Type B pancreatic cell (in vitro differentiated cells): ENCODE measurements around the gene PPP2R2B. TPM values are rescaled to one million over a fixed set of nuclear protein-coding genes. Genes with fewer than 3 reads are reported as not detected.

ENCODE experiments used
- DNase-seq: peaks from one replicate; pipeline ENCODE4 v3.0.0; 2021; ENCODE audit warnings: mixed read lengths; ENCODE audit not compliant: unreplicated experiment; ENCODE audit errors: extremely low spot score
- H3K27ac Mint-ChIP-seq: 2 replicates; pipeline ENCODE4 v1.8.0; 2021; ENCODE audit warnings: mild to moderate bottlenecking, mixed read lengths
- H3K27me3 Mint-ChIP-seq: 2 replicates; pipeline ENCODE4 v1.8.0; 2021; ENCODE audit warnings: mixed read lengths
- H3K36me3 Mint-ChIP-seq: 2 replicates; pipeline ENCODE4 v1.8.0; 2021; ENCODE audit warnings: mixed read lengths
- H3K4me1 Mint-ChIP-seq: one replicate; pipeline ENCODE4 v1.8.0; 2021; ENCODE audit warnings: mixed read lengths; ENCODE audit not compliant: unreplicated experiment
- H3K4me3 Mint-ChIP-seq: 2 replicates; pipeline ENCODE4 v1.8.0; 2021; ENCODE audit warnings: mild to moderate bottlenecking, mixed read lengths
- H3K9me3 Mint-ChIP-seq: 2 replicates; pipeline ENCODE4 v1.8.0; 2021; ENCODE audit warnings: mixed read lengths
- total RNA-seq: library from RNA; stranded (reverse); gene quantifications from 2 replicates; pipeline ENCODE4 v1.2.1, GENCODE V29; 2021; ENCODE audit warnings: low replicate concordance
- TF ChIP-seq, protein P1 (sequence below): fragments of 200-600 bp; sonication (generic); conservative IDR thresholded peaks from 2 replicates; pipeline ENCODE4 v1.5.0; 2021; ENCODE audit warnings: antibody characterized with exemption, mild to moderate bottlenecking

Gene PPP2R2B
- total RNA-seq, 1 donor from 2014 or later, result 29.1 TPM

DNA sequence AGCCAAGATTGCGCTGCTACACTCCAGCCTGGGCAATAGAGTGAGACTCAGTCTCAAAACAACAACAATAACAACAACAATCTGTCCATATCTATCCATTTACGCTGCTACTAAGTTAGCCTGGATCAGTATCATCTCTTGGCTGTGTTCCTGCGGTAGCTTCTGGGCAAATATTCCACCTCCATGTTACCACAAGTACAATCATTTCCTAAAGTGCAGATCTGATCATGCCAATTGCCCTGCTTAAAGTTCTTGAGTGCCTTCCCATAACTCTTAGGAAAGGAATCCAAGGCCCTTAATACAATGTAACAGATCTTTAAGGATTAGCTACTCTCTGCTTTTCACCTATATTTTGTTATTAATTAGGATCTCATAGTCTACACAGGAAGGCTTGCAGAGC, 15.4 kb upstream of the PPP2R2B start:
- Mint-ChIP-seq H3K4me3 (no peak overlapping the region), H3K27me3 (no peaks in the 10 kb centered on the region), H3K27ac (no peak overlapping the region), H3K9me3 (peaks cover 7% of the 10 kb centered on the region), H3K4me1 (peaks cover 15% of the 10 kb centered on the region), H3K36me3 (peaks cover 3% of the 10 kb centered on the region)
- TF ChIP-seq, protein P1, sequence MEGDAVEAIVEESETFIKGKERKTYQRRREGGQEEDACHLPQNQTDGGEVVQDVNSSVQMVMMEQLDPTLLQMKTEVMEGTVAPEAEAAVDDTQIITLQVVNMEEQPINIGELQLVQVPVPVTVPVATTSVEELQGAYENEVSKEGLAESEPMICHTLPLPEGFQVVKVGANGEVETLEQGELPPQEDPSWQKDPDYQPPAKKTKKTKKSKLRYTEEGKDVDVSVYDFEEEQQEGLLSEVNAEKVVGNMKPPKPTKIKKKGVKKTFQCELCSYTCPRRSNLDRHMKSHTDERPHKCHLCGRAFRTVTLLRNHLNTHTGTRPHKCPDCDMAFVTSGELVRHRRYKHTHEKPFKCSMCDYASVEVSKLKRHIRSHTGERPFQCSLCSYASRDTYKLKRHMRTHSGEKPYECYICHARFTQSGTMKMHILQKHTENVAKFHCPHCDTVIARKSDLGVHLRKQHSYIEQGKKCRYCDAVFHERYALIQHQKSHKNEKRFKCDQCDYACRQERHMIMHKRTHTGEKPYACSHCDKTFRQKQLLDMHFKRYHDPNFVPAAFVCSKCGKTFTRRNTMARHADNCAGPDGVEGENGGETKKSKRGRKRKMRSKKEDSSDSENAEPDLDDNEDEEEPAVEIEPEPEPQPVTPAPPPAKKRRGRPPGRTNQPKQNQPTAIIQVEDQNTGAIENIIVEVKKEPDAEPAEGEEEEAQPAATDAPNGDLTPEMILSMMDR, result no peak
- DNase-seq, result no peak

DNA sequence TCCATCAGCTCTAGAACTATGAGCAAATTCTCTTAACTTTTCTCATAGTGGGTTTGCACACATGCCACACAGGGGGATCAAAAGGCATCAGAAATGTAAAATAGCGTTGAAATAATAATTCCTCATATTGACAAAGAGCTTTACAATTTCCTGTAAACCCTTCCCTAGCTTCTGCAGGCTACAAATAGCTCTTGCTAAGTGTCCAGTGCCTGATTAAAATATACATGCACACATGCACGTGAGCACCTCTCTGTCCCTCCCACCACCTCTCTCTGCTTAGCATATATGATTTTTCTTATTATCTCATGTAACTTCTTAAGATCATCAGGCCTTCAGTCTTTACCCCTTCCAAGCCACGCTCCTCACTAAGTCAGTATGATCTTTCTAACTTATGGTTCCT, 13.7 kb upstream of the PPP2R2B start:
- Mint-ChIP-seq H3K4me3 (no peak overlapping the region), H3K4me1 (peaks cover 15% of the 10 kb centered on the region), H3K36me3 (peaks cover under 1% of the 10 kb centered on the region), H3K27ac (no peak overlapping the region), H3K27me3 (no peaks in the 10 kb centered on the region), H3K9me3 (peaks cover 4% of the 10 kb centered on the region)
- TF ChIP-seq, protein P1, result no peak
- DNase-seq, result no peak

DNA sequence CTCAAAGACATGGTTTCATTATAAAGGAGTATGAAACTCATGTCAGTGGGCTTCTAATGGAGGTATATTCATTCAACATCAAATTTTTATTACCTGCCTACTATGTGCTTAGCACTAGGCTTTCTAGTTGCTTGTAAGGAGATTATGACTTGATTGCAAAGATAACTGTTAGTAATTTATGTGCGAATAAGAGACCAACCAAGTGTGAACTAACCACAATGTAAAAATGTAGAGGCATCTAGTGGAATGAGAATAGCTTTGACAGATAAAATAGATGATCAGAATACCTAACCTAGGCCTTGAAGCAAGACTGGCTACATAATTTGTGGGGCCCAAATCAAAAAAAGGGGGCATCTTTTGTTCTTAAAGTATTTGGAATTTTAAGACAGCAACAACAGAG, 13.0 kb upstream of the PPP2R2B start:
- H3K9me3 Mint-ChIP-seq, result peaks cover 4% of the 10 kb centered on the region
- peaks cover 15% of the 10 kb centered on the region for H3K4me1 Mint-ChIP-seq
- TF ChIP-seq, protein P1, result no peak
- no peak overlapping the region for H3K4me3 Mint-ChIP-seq
- H3K27me3 Mint-ChIP-seq, result no peaks in the 10 kb centered on the region
- H3K36me3 Mint-ChIP-seq, result no peaks in the 10 kb centered on the region
- no peak for DNase-seq
- no peak overlapping the region for H3K27ac Mint-ChIP-seq

DNA sequence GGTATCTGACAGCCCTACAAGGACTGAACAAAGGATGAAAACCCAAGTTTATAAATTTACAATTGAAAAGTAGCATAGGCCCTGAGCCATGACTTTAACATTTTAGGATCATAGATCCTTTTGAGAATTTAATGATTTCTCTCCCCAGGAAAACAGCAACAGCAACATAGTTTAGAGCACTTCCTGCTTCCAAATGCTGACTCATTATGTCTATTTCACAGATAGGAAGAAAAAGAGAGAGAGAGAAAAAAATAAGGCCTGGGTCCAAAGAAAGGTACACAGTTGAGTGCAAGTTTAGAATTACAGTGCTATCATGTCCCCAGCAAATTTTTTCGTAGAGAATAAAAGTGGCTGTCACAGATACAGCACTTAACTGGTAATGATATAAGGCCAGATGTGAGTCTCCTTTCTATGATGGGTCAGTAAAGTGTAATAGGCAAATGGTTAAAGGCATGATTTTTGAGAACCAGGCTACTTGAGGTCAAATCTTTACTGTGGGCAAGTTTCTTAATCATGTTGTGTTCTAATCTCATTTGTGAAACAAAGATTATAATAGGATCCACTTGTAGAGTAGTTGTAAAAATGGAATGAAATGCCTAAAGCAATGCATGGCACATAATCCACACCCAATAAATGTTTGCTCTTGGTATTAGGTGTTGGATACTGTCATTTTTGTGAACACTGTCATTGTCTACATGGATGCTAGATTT, 12.3 kb upstream of the PPP2R2B start:
- DNase-seq, result no peak
- peaks cover 4% of the 10 kb centered on the region for H3K9me3 Mint-ChIP-seq
- H3K27ac Mint-ChIP-seq, result no peak overlapping the region
- TF ChIP-seq, protein P1, result no peak
- H3K4me3 Mint-ChIP-seq, result no peak overlapping the region
- no peaks in the 10 kb centered on the region for H3K27me3 Mint-ChIP-seq
- H3K4me1 Mint-ChIP-seq, result peaks cover 15% of the 10 kb centered on the region
- H3K36me3 Mint-ChIP-seq, result no peaks in the 10 kb centered on the region

DNA sequence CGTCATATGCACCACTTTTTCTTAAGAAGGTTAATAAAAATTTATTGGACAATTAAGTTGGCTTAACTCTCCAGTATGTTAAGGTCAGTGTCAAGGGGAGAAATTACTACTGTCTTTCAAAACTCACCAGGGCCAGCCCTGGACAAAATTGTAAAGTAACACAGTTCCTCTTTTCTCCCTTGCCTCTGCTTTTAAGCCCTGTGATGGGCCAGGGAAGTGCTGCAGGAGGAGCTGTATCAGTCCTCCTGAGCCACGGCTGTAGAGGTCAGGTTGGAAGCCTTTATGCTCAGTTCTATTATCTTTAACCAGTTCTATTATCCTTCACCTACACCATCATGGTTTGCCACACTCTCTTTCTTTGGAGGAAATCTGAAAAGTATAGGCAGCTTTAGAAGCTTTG, 11.5 kb upstream of the PPP2R2B start:
- no peak for DNase-seq
- TF ChIP-seq, protein P1, result no peak
- peaks cover 4% of the 10 kb centered on the region for H3K9me3 Mint-ChIP-seq
- H3K36me3 Mint-ChIP-seq, result no peaks in the 10 kb centered on the region
- no peak overlapping the region for H3K27ac Mint-ChIP-seq
- no peak overlapping the region for H3K4me3 Mint-ChIP-seq
- peaks cover 15% of the 10 kb centered on the region for H3K4me1 Mint-ChIP-seq
- no peaks in the 10 kb centered on the region for H3K27me3 Mint-ChIP-seq

DNA sequence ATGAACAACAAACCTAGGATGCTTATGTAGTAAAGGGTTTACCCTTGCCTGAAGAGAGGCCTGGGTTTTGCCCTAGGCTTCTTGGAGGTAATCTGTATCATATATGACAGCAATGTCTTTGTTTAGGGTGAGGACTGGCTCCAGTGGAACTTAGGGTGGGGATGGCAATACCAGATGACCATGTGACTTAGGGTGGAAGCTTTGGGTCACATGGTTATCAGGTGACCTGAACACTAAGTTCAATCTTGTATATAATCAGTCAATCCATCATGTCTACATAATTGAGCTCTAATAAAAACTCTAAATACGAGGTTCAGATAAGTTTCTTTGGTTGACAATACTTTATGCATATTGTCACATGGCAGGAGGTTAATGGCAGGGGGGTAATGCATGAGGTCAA, 10.6 kb upstream of the PPP2R2B start:
- H3K36me3 Mint-ChIP-seq, result no peaks in the 10 kb centered on the region

More for the DNA sequence above, 10.6 kb upstream of the PPP2R2B start:
- no peak for DNase-seq
- Mint-ChIP-seq H3K4me1 (peaks cover 17% of the 10 kb centered on the region), H3K27ac (no peak overlapping the region), H3K27me3 (no peaks in the 10 kb centered on the region), H3K4me3 (no peak overlapping the region), H3K9me3 (no peaks in the 10 kb centered on the region)
- TF ChIP-seq, protein P1, result no peak
